BLaER1 treated with 17β-estradiol and CSF1 and Interleukin-3, amounts not matched to agents 10 nM and 100 nM (cell line): ENCODE data around the gene APEX1.

ENCODE experiments used
- H3K27ac ChIP-seq, 11 experiments: shearing (Covaris generic); formaldehyde crosslinking; 2 replicates each; pipeline ENCODE4 v1.8.1; 2022
- H3K27me3 ChIP-seq, 11 experiments: shearing (Covaris generic); formaldehyde crosslinking; 2 replicates each; pipeline ENCODE4 v1.8.1; 2022
- H3K36me3 ChIP-seq, 11 experiments: shearing (Covaris generic); formaldehyde crosslinking; 2 replicates each; pipeline ENCODE4 v1.8.1; 2022
- H3K4me1 ChIP-seq, 10 experiments: shearing (Covaris generic); formaldehyde crosslinking; 2 replicates each; pipeline ENCODE4 v1.8.1; 2022
- H3K4me2 ChIP-seq, 11 experiments: shearing (Covaris generic); formaldehyde crosslinking; 2 replicates each; pipeline ENCODE4 v1.8.1; 2022
- H3K4me3 ChIP-seq, 10 experiments: shearing (Covaris generic); formaldehyde crosslinking; 2 replicates each; pipeline ENCODE4 v1.8.1; 2022
- H3K9ac ChIP-seq, 11 experiments: shearing (Covaris generic); formaldehyde crosslinking; 2 replicates each; pipeline ENCODE4 v1.8.1; 2022
- H3K9me3 ChIP-seq, 11 experiments: shearing (Covaris generic); formaldehyde crosslinking; replicated peaks in 1 of 11; 2 replicates each; pipeline ENCODE4 v1.8.1; 2022
- H4K20me1 ChIP-seq, 11 experiments: shearing (Covaris generic); formaldehyde crosslinking; 2 replicates each; pipeline ENCODE4 v1.8.1; 2022
- Cebpa-rat ChIP-seq, 11 experiments: shearing (Covaris generic); IDR thresholded peaks; 2 replicates each; pipeline ENCODE4 v1.8.1; 2022

APEX1 gene

DNA sequence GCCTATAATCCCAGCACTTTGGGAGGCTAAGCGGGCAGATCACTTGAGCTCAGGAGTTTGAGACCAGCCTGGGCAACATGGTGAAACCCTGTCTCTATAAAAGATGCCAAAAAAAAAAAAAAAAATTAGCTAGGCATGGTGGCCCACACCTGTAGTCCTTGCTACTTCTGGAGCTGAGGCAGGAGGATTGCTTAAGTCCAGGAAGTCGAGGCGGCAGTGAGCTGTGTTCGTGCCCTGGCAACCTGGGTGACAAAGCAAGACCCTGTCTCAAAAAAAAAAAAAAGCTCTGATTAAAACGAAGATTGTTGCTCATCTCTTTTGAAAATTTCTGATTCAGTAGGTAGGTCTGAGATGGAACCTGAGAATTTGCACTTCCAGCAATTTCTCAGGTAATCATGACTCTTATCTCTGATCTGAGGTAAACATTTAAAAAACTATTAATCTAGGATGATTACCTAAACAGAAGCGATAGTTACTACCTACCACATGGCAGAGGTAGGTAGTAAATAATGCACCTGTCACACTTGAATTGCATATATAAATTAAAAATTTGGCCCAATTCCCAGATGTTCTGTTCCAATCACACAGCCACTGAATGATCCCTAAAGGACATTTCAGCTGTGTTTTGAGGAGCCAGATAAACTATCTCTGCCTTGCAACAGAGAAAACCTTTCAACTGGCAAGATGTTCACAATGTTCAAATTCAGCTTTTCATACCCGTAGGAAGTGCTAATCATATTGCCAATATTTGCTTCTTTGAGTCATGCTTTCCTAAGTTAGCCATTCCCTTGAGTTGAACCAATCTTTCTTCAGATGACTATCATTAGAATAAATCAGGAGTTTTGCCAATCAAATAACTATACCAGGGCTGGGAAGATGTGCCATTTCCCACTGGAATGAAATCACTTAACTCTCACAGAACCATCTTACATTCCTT, 37.5 kb upstream of the APEX1 start:
- H3K4me2 ChIP-seq, result peak overlapping the region in 10 of 11 experiments; percentile 11 to 95 (median 88); a peak in 19 of 22 replicates
- no peak overlapping the region for H3K9ac ChIP-seq
- H4K20me1 ChIP-seq, result no peaks in the 10 kb centered on the region
- H3K27ac ChIP-seq, result peak overlapping the region in 4 of 11 experiments; percentile 11 to 85 (median 78); a peak in 5 of 22 replicates
- H3K9me3 ChIP-seq, result no peaks in the 10 kb centered on the region
- peaks cover 49 to 70% (median 66%) of the 10 kb centered on the region in 10 experiments for H3K4me1 ChIP-seq
- H3K27me3 ChIP-seq, result no peaks in the 10 kb centered on the region
- no peak for TF ChIP-seq Cebpa-rat (IDR thresholded peaks at IDR 0.05)
- no peak overlapping the region for H3K4me3 ChIP-seq
- H3K36me3 ChIP-seq, result no peaks in the 10 kb centered on the region

DNA sequence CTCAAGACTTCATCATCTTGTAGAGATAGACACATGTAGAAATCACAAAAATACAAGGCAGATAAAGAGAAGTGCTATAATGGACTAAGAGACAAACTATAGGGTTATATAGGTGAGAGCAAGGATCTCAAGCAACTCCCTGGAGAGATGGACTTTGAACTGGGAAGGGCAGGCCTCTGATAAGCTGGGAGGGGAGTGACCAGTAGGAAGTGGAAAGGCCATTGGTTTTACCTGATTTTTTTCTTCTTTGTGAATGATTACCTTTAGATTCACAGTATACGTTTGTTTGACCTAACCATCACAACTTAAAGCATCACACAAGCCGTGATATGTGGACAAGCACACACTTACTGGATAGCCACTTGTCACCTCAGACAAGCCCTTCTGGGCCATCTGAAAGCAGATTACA, 36.5 kb upstream of the APEX1 start:
- H3K27ac ChIP-seq, result peak overlapping the region in 3 of 11 experiments; percentile 21 to 54 (median 39); a peak in 2 of 22 replicates
- H3K9ac ChIP-seq, result no peak overlapping the region
- H3K27me3 ChIP-seq, result no peaks in the 10 kb centered on the region
- peaks cover 52 to 79% (median 74%) of the 10 kb centered on the region in 10 experiments for H3K4me1 ChIP-seq
- no peaks in the 10 kb centered on the region for H4K20me1 ChIP-seq
- H3K4me3 ChIP-seq, result no peak overlapping the region
- H3K9me3 ChIP-seq, result no peaks in the 10 kb centered on the region
- H3K36me3 ChIP-seq, result 0 out of 22 replicates have a peak, but pooled peaks cover 0 to 4% (median 0%) of the 10 kb centered on the region in 11 experiments
- peak overlapping the region in 10 of 11 experiments; percentile 32 to 95 (median 88); a peak in 19 of 22 replicates for H3K4me2 ChIP-seq
- no peak for TF ChIP-seq Cebpa-rat (IDR thresholded peaks at IDR 0.05)

DNA sequence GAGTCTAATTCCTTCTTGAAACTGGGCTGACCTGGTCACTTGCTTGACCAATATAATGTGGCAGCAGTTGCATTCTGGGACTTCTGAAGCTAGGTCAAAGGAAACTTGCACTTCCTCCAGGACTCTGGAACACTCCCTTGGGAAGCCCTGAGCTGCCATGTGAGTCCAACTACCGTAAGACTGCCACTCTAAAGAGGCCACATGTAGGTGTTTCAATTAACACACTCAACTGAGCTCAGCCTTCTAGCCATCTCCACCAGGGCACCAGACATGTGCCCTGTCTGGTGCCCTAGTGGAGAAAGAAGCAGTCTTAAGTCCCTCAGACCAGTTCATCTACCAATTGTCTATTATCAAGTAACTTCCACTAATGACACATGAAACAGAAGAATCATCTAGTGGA, 35.6 kb upstream of the APEX1 start:
- H3K27me3 ChIP-seq, result no peaks in the 10 kb centered on the region
- H3K9ac ChIP-seq, result no peak overlapping the region
- peak overlapping the region; percentile 32 to 95 (median 86) for H3K4me2 ChIP-seq
- H3K4me3 ChIP-seq, result no peak overlapping the region
- H3K9me3 ChIP-seq, result no peaks in the 10 kb centered on the region
- no peak for TF ChIP-seq Cebpa-rat (IDR thresholded peaks at IDR 0.05)
- no peaks in the 10 kb centered on the region for H4K20me1 ChIP-seq
- peaks cover 46 to 76% (median 69%) of the 10 kb centered on the region in 10 experiments for H3K4me1 ChIP-seq
- H3K36me3 ChIP-seq, result peaks cover 0 to 6% (median 0%) of the 10 kb centered on the region in 11 experiments; a peak in 4 of 22 replicates
- peak overlapping the region in 6 of 11 experiments; percentile 15 to 54 (median 28); a peak in 10 of 22 replicates for H3K27ac ChIP-seq

DNA sequence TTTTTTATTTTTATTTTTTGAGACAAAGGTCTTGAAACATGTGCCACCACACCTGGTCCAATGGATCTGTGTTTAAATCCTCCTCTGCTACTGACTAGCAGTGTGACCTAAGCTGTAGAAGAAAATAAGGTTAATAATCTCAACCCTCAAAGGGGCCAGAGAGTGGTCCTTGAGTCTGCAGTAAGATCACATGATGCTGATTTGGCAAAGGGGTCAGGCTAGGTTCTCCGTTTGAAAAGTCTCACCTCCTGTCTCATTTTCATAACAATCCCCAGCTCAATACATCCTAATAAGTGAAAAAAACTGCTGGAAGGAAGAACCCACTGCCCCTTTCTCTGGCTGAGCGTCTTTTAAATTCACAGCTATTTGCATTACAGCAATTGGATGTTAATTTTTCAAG, 33.8 kb upstream of the APEX1 start:
- H3K4me2 ChIP-seq, result no peak overlapping the region; a peak in 1 of 22 replicates
- H3K4me3 ChIP-seq, result no peak overlapping the region

DNA sequence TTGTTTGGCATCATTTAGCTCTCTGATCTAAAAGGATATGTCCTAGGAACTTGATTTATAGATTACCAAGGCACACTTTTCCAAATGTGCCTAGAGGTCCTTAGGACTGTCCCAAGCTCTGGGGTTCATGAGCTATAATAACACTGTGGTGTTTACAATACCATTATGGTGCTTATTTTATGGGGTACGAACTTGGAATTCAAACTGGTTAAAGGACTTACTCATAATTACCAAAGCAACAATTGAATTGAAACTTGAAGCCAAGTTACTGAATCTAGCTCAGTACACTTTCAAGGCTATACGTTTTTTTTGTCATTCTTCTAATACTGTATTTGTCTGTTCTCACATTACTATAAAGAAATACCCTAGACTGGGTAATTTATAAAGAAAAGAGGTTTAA, 32.1 kb upstream of the APEX1 start:
- Histone ChIP-seq H3K4me1 (peaks cover 43 to 68% (median 59%) of the 10 kb centered on the region in 10 experiments), H3K27me3 (no peaks in the 10 kb centered on the region), H3K4me3 (no peak overlapping the region), H3K9ac (no peak overlapping the region), H3K36me3 (peaks cover 0 to 16% (median 0%) of the 10 kb centered on the region in 11 experiments; a peak in 7 of 22 replicates), H4K20me1 (no peaks in the 10 kb centered on the region), H3K9me3 (no peaks in the 10 kb centered on the region), H3K4me2 (peak overlapping the region in 6 of 11 experiments; percentile 5 to 45 (median 32); a peak in 7 of 22 replicates), H3K27ac (peak overlapping the region in 3 of 11 experiments; percentile 6 to 37 (median 14); a peak in 3 of 22 replicates)
- no peak for TF ChIP-seq Cebpa-rat (IDR thresholded peaks at IDR 0.05)

More for the DNA sequence above, 33.8 kb upstream of the APEX1 start:
- no peaks in the 10 kb centered on the region for H3K27me3 ChIP-seq
- no peaks in the 10 kb centered on the region for H3K9me3 ChIP-seq
- H3K9ac ChIP-seq, result no peak overlapping the region
- no peaks in the 10 kb centered on the region for H4K20me1 ChIP-seq
- peaks cover 0 to 16% (median 0%) of the 10 kb centered on the region in 11 experiments; a peak in 7 of 22 replicates for H3K36me3 ChIP-seq
- TF ChIP-seq Cebpa-rat (IDR thresholded peaks at IDR 0.05), result no peak
- no peak overlapping the region for H3K27ac ChIP-seq
- H3K4me1 ChIP-seq, result peaks cover 46 to 75% (median 68%) of the 10 kb centered on the region in 10 experiments

DNA sequence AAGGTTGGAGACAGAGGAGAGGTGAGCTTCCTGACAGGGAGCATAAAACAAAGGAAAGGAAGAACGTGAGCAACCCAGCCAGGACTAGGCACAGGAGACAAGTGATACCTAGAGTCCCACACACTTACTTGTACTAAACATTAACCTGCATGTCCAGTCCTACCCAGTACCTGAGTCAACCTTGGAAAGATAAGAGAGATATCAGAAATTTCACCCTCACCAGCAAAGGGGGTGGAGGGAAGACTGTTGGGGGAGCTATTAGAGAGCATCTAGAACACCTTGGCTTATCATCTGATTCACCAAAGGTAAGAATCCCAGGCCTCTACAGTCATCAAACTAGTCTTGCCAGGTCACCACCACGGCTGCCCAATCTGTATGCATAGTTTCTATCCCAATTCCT, 30.2 kb upstream of the APEX1 start:
- H3K27me3 ChIP-seq, result no peaks in the 10 kb centered on the region
- H4K20me1 ChIP-seq, result no peaks in the 10 kb centered on the region
- no peak overlapping the region for H3K4me3 ChIP-seq
- peaks cover 0 to 16% (median 0%) of the 10 kb centered on the region in 11 experiments; a peak in 7 of 22 replicates for H3K36me3 ChIP-seq
- peak overlapping the region in 7 of 11 experiments; percentile 12 to 62 (median 55); a peak in 11 of 22 replicates for H3K27ac ChIP-seq
- TF ChIP-seq Cebpa-rat (IDR thresholded peaks at IDR 0.05), result no peak
- H3K4me2 ChIP-seq, result peak overlapping the region; percentile 32 to 59 (median 44); a peak in 21 of 22 replicates
- no peaks in the 10 kb centered on the region for H3K9me3 ChIP-seq
- H3K9ac ChIP-seq, result no peak overlapping the region
- peaks cover 49 to 68% (median 59%) of the 10 kb centered on the region in 10 experiments for H3K4me1 ChIP-seq

DNA sequence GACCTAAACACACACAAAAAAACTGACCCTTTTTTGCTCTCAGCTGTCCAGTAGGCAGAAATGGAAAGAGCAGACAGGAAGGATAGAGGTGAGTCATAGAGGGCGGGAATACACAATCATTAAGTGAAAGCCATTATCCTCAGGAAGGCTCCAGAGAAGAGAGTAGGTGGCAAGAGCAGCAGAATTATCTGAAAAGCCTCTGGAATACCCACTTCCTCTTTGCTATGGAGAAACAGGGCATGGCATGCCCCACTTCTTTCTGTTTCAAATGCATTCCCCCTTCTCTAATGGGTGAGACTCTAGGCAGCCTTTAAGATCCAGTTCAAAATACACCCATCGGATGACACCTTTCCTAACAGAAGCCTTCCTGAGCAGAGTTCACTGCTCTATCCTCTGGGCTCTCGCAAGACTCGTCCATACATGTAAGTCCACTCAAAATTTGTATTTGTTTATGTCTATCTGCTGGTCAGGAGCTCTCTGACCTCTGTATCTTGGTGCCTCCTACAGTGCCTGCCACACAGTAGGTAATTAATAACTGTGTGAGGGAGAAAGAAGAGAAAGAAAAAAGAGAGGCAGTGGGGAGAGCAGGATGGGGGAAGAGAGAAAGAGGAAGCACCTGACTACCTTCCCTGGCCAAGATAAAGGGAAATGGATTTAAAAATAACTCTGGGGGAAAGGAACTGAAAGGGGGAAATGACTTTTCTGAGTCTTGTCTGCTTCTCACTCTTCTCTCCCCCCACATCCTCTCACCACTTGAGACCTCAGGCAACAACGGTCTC, 27.6 kb upstream of the APEX1 start:
- Histone ChIP-seq H3K27ac (peak overlapping the region; percentile 57 to 100 (median 97); a peak in 21 of 22 replicates), H3K4me1 (peaks cover 69 to 89% (median 79%) of the 10 kb centered on the region in 10 experiments), H4K20me1 (no peaks in the 10 kb centered on the region), H3K4me3 (peak overlapping the region; percentile 28 to 69 (median 57); a peak in 19 of 20 replicates), H3K36me3 (peaks cover 0 to 19% (median 0%) of the 10 kb centered on the region in 11 experiments; a peak in 8 of 22 replicates), H3K4me2 (peak overlapping the region; percentile 85 to 99 (median 96)), H3K9me3 (no peaks in the 10 kb centered on the region), H3K27me3 (no peaks in the 10 kb centered on the region), H3K9ac (peak overlapping the region; percentile 73 to 95 (median 88))
- TF ChIP-seq Cebpa-rat (IDR thresholded peaks at IDR 0.05), result no peak

DNA sequence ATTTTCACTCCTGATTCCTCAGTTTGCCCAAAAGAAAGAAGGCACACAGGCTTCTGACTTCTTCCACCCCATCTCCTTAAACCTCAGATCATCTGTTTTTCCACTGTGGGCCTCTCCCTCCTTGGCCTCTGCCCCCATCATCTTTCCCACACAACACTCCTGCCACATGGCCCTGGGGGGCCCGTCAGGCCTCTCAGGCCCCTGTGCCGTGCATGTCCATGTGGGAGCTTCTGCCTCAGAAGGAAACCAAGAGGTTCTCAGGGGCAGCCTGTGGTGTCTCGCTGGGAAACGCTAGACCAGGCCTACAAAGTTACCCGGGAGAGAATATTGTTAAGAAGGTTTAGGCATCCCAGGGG, 27.0 kb upstream of the APEX1 start:
- Histone ChIP-seq H3K27me3 (no peaks in the 10 kb centered on the region), H3K4me3 (peak overlapping the region; percentile 28 to 69 (median 57); a peak in 19 of 20 replicates), H3K27ac (peak overlapping the region; percentile 57 to 100 (median 97); a peak in 21 of 22 replicates), H4K20me1 (no peaks in the 10 kb centered on the region), H3K9ac (peak overlapping the region; percentile 73 to 95 (median 88); a peak in 21 of 22 replicates), H3K9me3 (no peaks in the 10 kb centered on the region), H3K4me1 (peaks cover 69 to 90% (median 78%) of the 10 kb centered on the region in 10 experiments), H3K36me3 (peaks cover 0 to 19% (median 0%) of the 10 kb centered on the region in 11 experiments; a peak in 8 of 22 replicates), H3K4me2 (peak overlapping the region; percentile 85 to 99 (median 96))
- no peak for TF ChIP-seq Cebpa-rat (IDR thresholded peaks at IDR 0.05)
